GM19240 (cell line): Measurements from ENCODE around the gene ATF7.

Experiments used
- DNase-seq: peaks from one replicate; pipeline ENCODE4 v3.0.0; 2011; ENCODE audit warnings: low spot score; ENCODE audit not compliant: insufficient read length

The ATF7 gene

DNA sequence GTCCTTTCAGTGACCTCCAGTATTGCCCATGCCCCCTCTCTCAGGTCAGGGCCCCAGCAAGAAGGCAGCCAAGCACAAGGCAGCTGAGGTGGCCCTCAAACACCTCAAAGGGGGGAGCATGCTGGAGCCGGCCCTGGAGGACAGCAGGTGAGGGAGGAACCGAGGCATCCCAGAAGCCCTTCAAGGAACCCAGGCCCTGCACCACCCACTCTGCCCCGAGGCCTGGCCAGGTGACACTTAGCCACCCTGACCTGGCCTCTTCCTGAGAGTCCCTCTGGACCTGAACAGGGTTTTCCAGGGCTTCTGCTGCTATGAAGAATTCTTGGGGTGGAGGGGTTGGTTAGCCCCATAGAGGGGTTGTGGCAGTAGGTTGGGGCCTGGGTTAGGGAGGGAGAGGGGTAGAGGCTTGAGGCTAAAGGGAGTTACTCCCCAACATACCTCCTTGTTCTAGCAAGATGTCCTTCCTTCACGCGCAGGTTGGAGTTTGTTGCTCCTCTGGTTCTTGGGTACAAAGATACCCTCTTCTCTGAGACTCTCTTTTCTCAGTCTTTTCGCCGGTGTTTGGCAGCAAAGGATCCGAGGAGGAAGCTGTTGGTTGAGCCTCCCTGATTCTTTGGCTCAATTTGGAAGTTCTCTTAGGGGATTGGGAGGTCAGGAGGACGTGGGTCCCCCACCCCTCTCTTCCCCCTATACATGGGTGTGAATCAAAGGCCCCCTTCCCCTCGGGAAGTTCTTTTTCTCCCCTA is 123.0 kb downstream of the ATF7 start:
- no peak for DNase-seq

- no peak for DNase-seq
Measured at GRCh38 chr12:53502331-53502730, 123.9 kb downstream of the ATF7 start.

- no peak for DNase-seq
Measured at GRCh38 chr12:53501615-53502181, 124.5 kb downstream of the ATF7 start.

DNA sequence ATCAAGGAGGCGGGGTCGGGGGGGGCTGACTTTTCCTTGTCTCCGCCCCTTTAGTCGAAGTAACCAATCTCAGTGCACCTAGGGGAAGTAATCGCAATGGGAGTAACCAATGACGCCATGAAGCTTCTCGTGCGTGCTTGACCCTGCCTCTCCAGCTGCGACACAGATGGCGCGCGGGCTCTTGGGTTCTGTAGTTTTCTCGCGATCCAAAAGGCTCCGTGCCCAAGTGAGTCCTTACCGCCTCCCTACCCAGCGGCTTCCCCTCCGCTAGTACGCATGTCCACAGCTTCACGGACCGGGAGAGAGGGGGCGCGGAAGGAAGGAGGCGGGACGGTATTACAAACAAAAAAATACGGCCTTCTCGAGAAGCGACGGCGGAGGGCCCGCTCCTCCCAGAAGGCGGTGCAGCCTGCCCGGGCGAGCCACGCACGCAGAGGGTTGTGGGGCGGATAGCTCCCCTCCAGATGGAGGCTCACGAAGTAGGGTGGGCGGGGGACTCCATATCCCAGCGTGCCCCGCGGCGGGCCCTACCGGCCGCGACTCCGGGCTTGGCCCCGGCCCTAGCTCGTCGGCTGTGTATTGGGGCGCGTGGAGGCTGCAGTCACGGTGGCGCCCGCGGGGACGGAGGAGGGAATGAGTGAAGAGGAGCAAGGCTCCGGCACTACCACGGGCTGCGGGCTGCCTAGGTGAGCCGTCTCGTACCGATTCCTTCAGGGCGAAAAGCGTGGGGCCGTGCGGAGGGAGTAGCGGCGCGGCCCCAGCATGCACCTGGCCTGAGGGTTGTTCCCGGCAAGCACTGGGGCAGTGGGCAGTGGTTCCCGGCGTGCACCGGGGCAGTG is 125.2 kb downstream of the ATF7 start, which contains the start of gene TARBP2:
Gene TARBP2 (plus strand): TSS at position 508 of the 839 bp plus-strand sequence. CDS start 126 bp downstream, at position 634.
- DNase-seq, result peak; percentile 71

- DNase-seq, result no peak
Measured at GRCh38 chr12:53500142-53500775, 125.9 kb downstream of the ATF7 start.

DNA sequence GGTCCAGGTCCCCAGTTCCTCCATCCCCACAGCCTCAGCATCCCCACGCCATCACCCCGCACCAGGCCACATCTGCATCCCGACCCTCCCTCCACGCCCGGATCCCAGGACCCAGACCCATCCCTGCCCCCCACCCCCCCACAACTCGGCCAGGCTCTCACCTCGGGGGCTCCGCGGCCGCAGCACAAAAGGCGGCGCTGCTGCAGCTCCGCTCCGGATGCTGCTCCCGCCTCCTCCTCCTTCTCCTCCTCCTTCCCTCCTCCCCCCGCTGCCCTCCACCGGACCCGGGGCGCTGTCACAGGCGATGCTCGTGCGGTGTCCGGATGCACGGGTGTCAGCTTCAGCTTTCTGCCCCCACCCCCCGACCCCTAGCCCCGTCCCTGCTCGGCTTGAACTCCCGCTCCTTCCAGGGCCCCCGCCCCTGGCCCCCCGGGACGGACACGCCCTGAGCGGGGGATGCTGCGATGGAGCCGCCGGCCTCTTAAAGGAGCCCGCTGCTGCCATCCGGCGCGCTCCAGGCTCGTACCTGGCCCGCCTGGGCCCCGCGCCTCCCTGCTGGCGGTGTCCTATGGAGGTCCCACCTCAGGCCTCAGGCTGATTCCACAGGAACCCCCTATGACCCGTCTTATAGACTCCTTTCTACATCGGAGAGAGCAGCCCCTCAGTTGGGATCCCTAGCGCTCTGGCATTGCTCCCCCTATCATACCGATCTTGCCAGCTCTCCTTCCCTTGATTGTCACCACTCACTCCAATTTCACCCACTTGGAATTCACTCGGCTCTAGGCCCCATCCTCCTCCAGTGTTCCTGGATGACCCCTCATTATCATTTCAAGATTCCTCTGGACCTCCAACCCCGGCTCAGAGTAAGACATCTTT is 126.7 kb downstream of the ATF7 start, which contains the start of gene MAP3K12:
Gene MAP3K12 (minus strand): TSS at position 193 of the 876 bp plus-strand sequence. CDS start 12,067 bp downstream, outside the sequence.
- DNase-seq, result no peak

- no peak for DNase-seq
Measured at GRCh38 chr12:53498235-53498630, 127.9 kb downstream of the ATF7 start.

DNA sequence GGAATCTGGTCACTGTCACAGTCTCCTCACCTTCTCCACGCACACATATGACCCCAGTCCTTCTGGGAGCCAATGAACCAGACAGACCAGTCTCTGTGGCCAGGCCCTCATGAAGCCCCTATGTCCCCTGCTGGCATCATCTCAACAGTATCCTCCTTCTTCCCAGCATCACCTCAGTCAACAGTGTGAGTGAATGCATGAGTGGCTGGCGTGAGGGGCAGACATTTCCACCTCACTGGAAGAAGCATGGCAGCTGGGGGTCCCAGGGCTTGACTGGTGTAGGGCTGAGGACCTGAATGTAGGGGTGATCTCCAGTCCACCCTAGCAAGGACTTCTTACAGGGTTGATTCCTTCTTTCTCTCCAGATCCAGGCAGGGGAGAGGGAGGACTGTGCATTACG is 128.7 kb downstream of the ATF7 start:
- no peak for DNase-seq

DNA sequence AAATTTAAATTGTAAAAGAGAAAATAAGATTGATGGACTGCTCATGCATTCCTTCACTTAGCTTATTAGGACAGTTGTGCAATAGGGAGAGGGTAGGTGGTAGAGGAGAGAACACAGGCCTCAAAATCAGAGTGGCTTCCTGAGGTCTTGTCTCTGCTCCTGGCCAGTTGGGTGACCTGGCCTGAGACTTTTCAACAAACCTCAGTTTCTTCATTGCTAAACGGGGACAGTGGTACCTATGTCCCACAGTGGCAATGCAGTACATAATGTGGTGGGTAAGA is 129.5 kb downstream of the ATF7 start:
- DNase-seq, result no peak

GRCh38 chr12:53495903-53496751 is 130.1 kb downstream of the ATF7 start:
- no peak for DNase-seq

GRCh38 chr12:53493610-53494391 is 132.4 kb downstream of the ATF7 start:
- DNase-seq, result no peak

GRCh38 chr12:53492830-53493609 is 133.2 kb downstream of the ATF7 start:
- peak; percentile 39 for DNase-seq

DNA sequence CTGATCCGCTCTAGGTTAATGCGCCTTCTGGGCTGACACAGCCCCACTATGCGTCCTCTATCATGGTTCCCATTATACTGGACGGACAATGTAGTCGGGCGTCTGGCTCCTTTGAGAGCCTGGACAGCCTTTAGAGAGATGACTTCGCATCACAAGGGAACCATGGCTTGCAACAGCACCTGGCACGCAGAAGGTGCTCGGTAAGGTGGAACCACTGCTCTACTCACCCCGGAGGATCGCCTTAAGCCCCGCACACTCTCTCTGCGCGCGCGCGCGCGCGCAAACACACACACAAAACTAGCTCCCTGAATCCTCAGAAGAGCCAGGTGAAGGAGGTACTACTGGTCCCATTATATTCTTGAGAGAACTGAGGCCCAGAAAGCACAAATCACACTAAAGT is 134.0 kb downstream of the ATF7 start:
- no peak for DNase-seq

GRCh38 chr12:53489242-53489864 is 136.8 kb downstream of the ATF7 start:
- no peak for DNase-seq

GRCh38 chr12:53486736-53487487 is 139.3 kb downstream of the ATF7 start:
- DNase-seq, result no peak

DNA sequence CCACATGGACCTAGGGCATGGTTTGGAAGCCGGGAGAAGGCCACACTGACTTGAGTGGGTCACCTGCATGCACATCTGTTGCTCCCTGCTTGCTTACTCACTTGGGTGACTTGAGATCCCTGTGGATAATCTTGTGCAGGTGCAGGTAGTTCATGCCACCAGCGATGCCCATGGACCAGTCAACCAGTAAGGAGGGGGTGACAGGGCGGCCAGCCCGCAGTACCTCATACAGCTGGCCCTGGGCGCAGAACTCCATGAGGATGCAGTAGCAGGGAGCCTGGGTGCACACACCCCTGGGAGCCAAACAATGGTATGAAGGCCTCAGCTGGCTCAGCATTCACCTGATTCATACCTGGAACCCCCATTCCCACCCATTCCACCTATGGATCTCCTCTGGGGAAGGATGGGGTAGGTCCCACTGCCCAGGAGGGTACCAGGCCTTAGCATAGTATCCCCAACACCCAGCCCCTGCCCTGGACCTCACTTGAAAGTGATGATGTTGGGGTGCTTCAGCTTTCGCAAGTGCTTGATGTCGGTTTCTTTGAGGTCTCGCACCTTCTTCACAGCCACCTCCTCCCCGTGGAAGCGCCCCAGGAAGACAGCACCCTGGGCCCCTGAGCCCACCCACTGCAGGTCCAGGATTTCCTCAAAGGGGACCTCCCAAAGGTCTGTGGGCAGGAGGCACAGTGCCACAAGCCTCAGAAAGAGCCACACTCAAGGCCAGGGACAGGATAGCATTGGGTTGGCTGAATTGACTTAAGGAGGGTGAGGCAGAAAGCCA is 140.0 kb downstream of the ATF7 start:
- no peak for DNase-seq
